Neuronal stem cell (in vitro differentiated cells): ENCODE measurements around the gene TMEM167A.
A peak's percentile ranks its signal among the peaks of the same experiment; 100 is the strongest.

Experiments
- DNase-seq: peaks from one replicate; pipeline ENCODE4 v3.0.0-alpha.2; 2013; ENCODE audit warnings: low spot score
- H2AFZ ChIP-seq: one replicate; pipeline ENCODE4 v1.6.1; 2013; ENCODE audit warnings: mild to moderate bottlenecking, low read length, inconsistent platforms
- H2AK5ac ChIP-seq: 2 replicates; pipeline ENCODE4 v1.6.1; 2013; ENCODE audit warnings: low read depth, mild to moderate bottlenecking, inconsistent platforms, low read length, moderate library complexity, mixed read lengths
- H2BK120ac ChIP-seq: 2 replicates; pipeline ENCODE4 v1.6.1; 2013; ENCODE audit warnings: low read depth, mild to moderate bottlenecking, inconsistent platforms, low read length, moderate library complexity, mixed read lengths
- H2BK12ac ChIP-seq: one replicate; pipeline ENCODE4 v1.6.1; 2013; ENCODE audit warnings: low read length, inconsistent platforms
- H2BK15ac ChIP-seq: 2 replicates; pipeline ENCODE4 v1.6.1; 2013; ENCODE audit warnings: mild to moderate bottlenecking, low read length, inconsistent platforms, mixed read lengths
- H2BK5ac ChIP-seq: one replicate; pipeline ENCODE4 v1.6.1; 2013; ENCODE audit warnings: inconsistent platforms, mild to moderate bottlenecking, low read length, moderate library complexity
- H3K14ac ChIP-seq: one replicate; pipeline ENCODE4 v1.6.1; 2013; ENCODE audit warnings: low read length, inconsistent platforms
- H3K18ac ChIP-seq: 2 replicates; pipeline ENCODE4 v1.6.1; 2013; ENCODE audit warnings: low read length, inconsistent platforms
- H3K23ac ChIP-seq: 2 replicates; pipeline ENCODE4 v1.6.1; 2013; ENCODE audit warnings: low read depth, mild to moderate bottlenecking, mixed read lengths, low read length, inconsistent platforms; ENCODE audit not compliant: poor library complexity
- H3K27ac ChIP-seq: replicated peaks from 3 replicates; pipeline ENCODE4 v1.5.1; 2013; ENCODE audit warnings: low read length, inconsistent platforms
- H3K27me3 ChIP-seq, 3 experiments: 2 replicates each; pipeline ENCODE4 v1.6.1; 2013; ENCODE audit warnings: low read length in 3 of 3, mild to moderate bottlenecking in 2 of 3, inconsistent platforms in 1 of 3, low read depth in 1 of 3, mixed read lengths in 1 of 3, moderate library complexity in 1 of 3; ENCODE audit not compliant: control insufficient read depth in 3 of 3, insufficient read depth in 3 of 3
- H3K36me3 ChIP-seq, 2 donors: replicated peaks in 1 of 2; 2 replicates each; pipeline ENCODE4 v1.6.1; 2013; ENCODE audit warnings: low read length in 2 of 2; ENCODE audit not compliant: control insufficient read depth in 2 of 2, insufficient read depth in 2 of 2
- H3K4ac ChIP-seq: 2 replicates; pipeline ENCODE4 v1.6.1; 2013; ENCODE audit warnings: inconsistent platforms, mild to moderate bottlenecking, low read length, moderate library complexity
- H3K4me1 ChIP-seq, 2 donors: 1 replicate in 1 of 2; 2 replicates in 1 of 2; pipeline ENCODE4 v1.6.1; 2013; ENCODE audit warnings: low read length in 2 of 2, low read depth in 1 of 2; ENCODE audit not compliant: control insufficient read depth in 2 of 2, insufficient read depth in 1 of 2
- H3K4me2 ChIP-seq: one replicate; pipeline ENCODE4 v1.6.1; 2013; ENCODE audit warnings: mild to moderate bottlenecking, low read length, inconsistent platforms; ENCODE audit not compliant: insufficient read depth, poor library complexity, severe bottlenecking
- H3K4me3 ChIP-seq, 2 donors: 2 replicates each; pipeline ENCODE4 v1.5.1; 2013; ENCODE audit warnings: low read length in 2 of 2, mild to moderate bottlenecking in 2 of 2, inconsistent platforms in 1 of 2, moderate library complexity in 1 of 2
- H3K79me1 ChIP-seq: one replicate; pipeline ENCODE4 v1.6.1; 2013; ENCODE audit warnings: low read depth, mild to moderate bottlenecking, inconsistent platforms, low read length, moderate library complexity
- H3K9ac ChIP-seq: one replicate; pipeline ENCODE4 v1.6.1; 2013; ENCODE audit warnings: mild to moderate bottlenecking, low read depth, low read length, inconsistent platforms; ENCODE audit not compliant: poor library complexity
- H3K9me3 ChIP-seq, 2 donors: replicated peaks in 1 of 2; 2 replicates each; pipeline versions ENCODE3 to v1.6.1; 2013; ENCODE audit warnings: low read length in 2 of 2, mild to moderate bottlenecking in 2 of 2, inconsistent platforms in 1 of 2, low read depth in 1 of 2, mixed read lengths in 1 of 2, moderate library complexity in 1 of 2; ENCODE audit not compliant: control insufficient read depth in 2 of 2, insufficient read depth in 1 of 2
- H4K8ac ChIP-seq: one replicate; pipeline ENCODE4 v1.6.1; 2013; ENCODE audit warnings: low read depth, mild to moderate bottlenecking, inconsistent platforms, low read length, moderate library complexity
- H4K91ac ChIP-seq: one replicate; pipeline ENCODE4 v1.6.1; 2013; ENCODE audit warnings: low read length, low read depth, mild to moderate bottlenecking, inconsistent platforms; ENCODE audit not compliant: poor library complexity
- WGBS, 2 donors: extraction: QIAGEN DNeasy Blood & Tissue Kit; methylation state at CpG; one replicate each; pipeline ENCODE4 v1.1.7; 2013; ENCODE audit warnings: missing lambda C conversion rate in 2 of 2, mixed read lengths in 1 of 2; ENCODE audit not compliant: insufficient read length in 2 of 2, insufficient replicate concordance in 1 of 2; ENCODE audit errors: extremely low coverage in 2 of 2; 5-methylcytosine and 5-hydroxymethylcytosine counted together

Gene TMEM167A

GRCh38 chr5:83031381-83031780 lies 45.8 kb downstream of the TMEM167A start:
- Histone ChIP-seq H3K79me1 (no peaks in the 10 kb centered on the region), H3K23ac (no peak overlapping the region), H3K4me1 (peaks cover 15 to 33% of the 10 kb centered on the region in 2 donors), H3K4me2 (no peak overlapping the region), H2BK120ac (no peak overlapping the region), H2BK15ac (no peak overlapping the region), H3K4me3 (no peak overlapping the region), H3K36me3 (no peaks in the 10 kb centered on the region), H3K27ac (no peak overlapping the region), H2AK5ac (no peak overlapping the region), H3K18ac (no peak overlapping the region), H4K8ac (no peak overlapping the region), H2AFZ (peak overlapping the region; percentile 3), H3K27me3 (no peaks in the 10 kb centered on the region), H3K14ac (no peak overlapping the region), H3K9me3 (no peaks in the 10 kb centered on the region), H2BK5ac (no peak overlapping the region), H3K4ac (no peak overlapping the region), H3K9ac (no peak overlapping the region), H4K91ac (no peak overlapping the region), H2BK12ac (no peak overlapping the region)
- no peak for DNase-seq
- WGBS, 2 donors: no CpG with 5 or more reads among the region's 1 CpG

DNA sequence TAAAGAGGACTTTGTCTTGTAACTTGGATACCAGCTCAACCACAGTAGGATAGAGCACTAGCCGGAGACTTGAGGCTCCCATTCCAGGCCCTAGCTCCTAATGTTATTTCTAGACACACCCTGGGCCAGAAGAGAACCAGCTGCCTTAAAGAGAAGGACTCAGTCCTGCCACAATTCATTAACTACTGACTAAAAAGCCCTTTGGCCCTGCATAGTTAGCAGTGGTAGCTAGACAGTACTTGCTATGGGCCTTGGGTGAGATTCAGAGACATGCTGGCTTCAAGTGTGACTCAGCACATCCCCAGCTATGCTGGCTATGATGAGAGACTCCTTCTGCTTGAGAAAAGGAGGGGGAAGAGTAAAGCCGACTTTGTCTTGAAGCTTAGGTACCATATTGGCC lies 47.3 kb downstream of the TMEM167A start:
- H3K27me3 ChIP-seq: no peaks in the 10 kb centered on the region
- no peak overlapping the region for H2BK15ac ChIP-seq
- H2BK12ac ChIP-seq: no peak overlapping the region
- H2AFZ ChIP-seq: no peak overlapping the region
- no peak overlapping the region for H3K9ac ChIP-seq
- H3K4me3 ChIP-seq: no peak overlapping the region
- H3K4me1 ChIP-seq: peaks cover 11 to 33% of the 10 kb centered on the region in 2 donors
- no peak overlapping the region for H2AK5ac ChIP-seq
- WGBS, 2 donors: no CpG with 5 or more reads among the region's 2 CpGs
- H4K91ac ChIP-seq: no peak overlapping the region
- H4K8ac ChIP-seq: no peak overlapping the region
- H3K9me3 ChIP-seq: no peaks in the 10 kb centered on the region
- no peak overlapping the region for H3K18ac ChIP-seq
- no peaks in the 10 kb centered on the region for H3K36me3 ChIP-seq
- no peak overlapping the region for H3K4ac ChIP-seq
- H3K27ac ChIP-seq: no peak overlapping the region
- no peaks in the 10 kb centered on the region for H3K79me1 ChIP-seq
- no peak overlapping the region for H3K23ac ChIP-seq
- no peak for DNase-seq
- H2BK5ac ChIP-seq: no peak overlapping the region
- H3K14ac ChIP-seq: no peak overlapping the region
- no peak overlapping the region for H2BK120ac ChIP-seq
- H3K4me2 ChIP-seq: no peak overlapping the region

- no peak overlapping the region for H3K4me2 ChIP-seq
- no peak overlapping the region for H3K4me3 ChIP-seq
- H2BK5ac ChIP-seq: no peak overlapping the region
- H3K9me3 ChIP-seq: no peaks in the 10 kb centered on the region
- no peak overlapping the region for H2AK5ac ChIP-seq
- no peak overlapping the region for H2BK12ac ChIP-seq
- no peak overlapping the region for H3K23ac ChIP-seq
- peak; percentile 21 for DNase-seq
- no peak overlapping the region for H3K27ac ChIP-seq
- H4K91ac ChIP-seq: no peak overlapping the region
- no peak overlapping the region for H3K14ac ChIP-seq
- no peak overlapping the region for H3K4ac ChIP-seq
- no peak overlapping the region for H4K8ac ChIP-seq
- no peaks in the 10 kb centered on the region for H3K79me1 ChIP-seq
- H3K9ac ChIP-seq: no peak overlapping the region
- peak overlapping the region; percentile 46 for H2AFZ ChIP-seq
- H3K36me3 ChIP-seq: no peaks in the 10 kb centered on the region
- H3K18ac ChIP-seq: no peak overlapping the region
- WGBS, 2 donors: no CpG with 5 or more reads among the region's 4 CpGs
- no peaks in the 10 kb centered on the region for H3K27me3 ChIP-seq
- no peak overlapping the region for H2BK120ac ChIP-seq
- H3K4me1 ChIP-seq: peaks cover 11 to 25% of the 10 kb centered on the region in 2 donors
- H2BK15ac ChIP-seq: no peak overlapping the region
These were observed 50.1 kb downstream of the TMEM167A start for GRCh38 chr5:83026930-83027687.

- Histone ChIP-seq H3K79me1 (no peaks in the 10 kb centered on the region), H3K27ac (no peak overlapping the region), H3K9me3 (no peaks in the 10 kb centered on the region), H2BK15ac (no peak overlapping the region), H3K4ac (no peak overlapping the region), H3K4me3 (no peak overlapping the region), H2BK120ac (no peak overlapping the region), H4K8ac (no peak overlapping the region), H3K23ac (no peak overlapping the region), H3K18ac (no peak overlapping the region), H4K91ac (no peak overlapping the region), H2BK12ac (no peak overlapping the region), H3K9ac (no peak overlapping the region), H3K4me2 (no peak overlapping the region), H3K4me1 (peaks cover 12 to 26% of the 10 kb centered on the region in 2 donors), H2AFZ (peak overlapping the region; percentile 2), H3K36me3 (no peaks in the 10 kb centered on the region), H3K27me3 (no peaks in the 10 kb centered on the region), H2BK5ac (no peak overlapping the region), H2AK5ac (no peak overlapping the region), H3K14ac (no peak overlapping the region)
- DNase-seq: no peak
- WGBS, 2 donors: no CpG with 5 or more reads among the region's 2 CpGs
These were observed 50.7 kb downstream of the TMEM167A start for GRCh38 chr5:83026516-83026915.
